Immature natural killer cell (primary cell): ENCODE data around the gene NKAP. TPM values are rescaled to one million over a fixed set of nuclear protein-coding genes. Genes with fewer than 3 reads are reported as not detected.
"Not testable (repeated sequence)": the region's sequence is repeated elsewhere in the genome, so short reads cannot be mapped to it uniquely, and the experiment has no call there.

Experiments
- DNase-seq, 3 donors: peaks; one replicate each; pipeline ENCODE4 v3.0.0; 2022; ENCODE audit warnings: mixed read lengths in 1 of 3
- H3K27ac Mint-ChIP-seq, 6 donors: one replicate each; pipeline ENCODE4 v1.8.0; 2020; ENCODE audit warnings: mixed read lengths in 6 of 6, mild to moderate bottlenecking in 5 of 6, inconsistent platforms in 4 of 6, moderate library complexity in 3 of 6
- H3K27me3 Mint-ChIP-seq, 3 donors: one replicate each; pipeline ENCODE4 v1.8.0; 2020 to 2021; ENCODE audit warnings: low read depth in 3 of 3, mild to moderate bottlenecking in 3 of 3, mixed read lengths in 3 of 3, moderate library complexity in 3 of 3, inconsistent platforms in 1 of 3
- H3K36me3 Mint-ChIP-seq, 3 donors: one replicate each; pipeline ENCODE4 v1.8.0; 2020; ENCODE audit warnings: mixed read lengths in 3 of 3, inconsistent platforms in 2 of 3, mild to moderate bottlenecking in 2 of 3
- H3K4me1 Mint-ChIP-seq, 2 donors: one replicate each; pipeline ENCODE4 v1.8.0; 2020; ENCODE audit warnings: inconsistent platforms in 2 of 2, mild to moderate bottlenecking in 2 of 2, mixed read lengths in 2 of 2, moderate library complexity in 1 of 2
- H3K4me3 Mint-ChIP-seq, 5 donors: one replicate each; pipeline ENCODE4 v1.8.0; 2020; ENCODE audit warnings: mild to moderate bottlenecking in 5 of 5, mixed read lengths in 5 of 5, inconsistent platforms in 3 of 5, moderate library complexity in 3 of 5
- H3K9me3 Mint-ChIP-seq, 6 donors: one replicate each; pipeline ENCODE4 v1.8.0; 2020; ENCODE audit warnings: mild to moderate bottlenecking in 6 of 6, mixed read lengths in 6 of 6, inconsistent platforms in 4 of 6, moderate library complexity in 3 of 6
- polyA plus RNA-seq, 3 donors: library from polyadenylated mRNA; unstranded; fragments of 300-500 nt; fragmentation: Illumina TruSeq; gene quantifications; one replicate each; pipeline ENCODE4 v1.2.3, GENCODE V29; 2021

The NKAP gene
- polyA plus RNA-seq, 3 donors from 2014 or later, result 1.3 to 4.7 (median 1.8) TPM

DNA sequence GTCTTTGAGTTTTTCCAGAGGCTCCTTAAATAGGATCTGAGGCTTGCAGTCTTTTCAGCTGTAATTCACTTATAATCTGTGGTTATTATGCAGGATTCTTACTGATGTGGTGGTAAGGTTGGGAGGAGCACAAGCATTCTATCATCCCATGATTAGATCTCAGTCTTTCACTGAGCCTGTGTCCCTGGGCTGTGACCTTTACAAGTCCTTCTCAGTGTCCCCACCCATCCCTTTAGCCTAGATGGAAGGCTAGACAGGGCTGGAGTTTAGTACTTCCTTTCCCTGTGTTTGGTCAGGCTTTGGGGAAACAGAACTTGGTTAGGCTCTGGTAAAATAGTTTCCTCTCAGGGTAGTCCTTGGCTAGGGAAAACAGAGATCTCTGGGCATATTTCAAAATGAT lies 17.1 kb upstream of the NKAP start:
- Mint-ChIP-seq H3K4me3 (no peak overlapping the region), H3K4me1 (peaks cover 11 to 13% of the 10 kb centered on the region in 2 donors), H3K9me3 (peaks cover 0 to 6% (median under 1%) of the 10 kb centered on the region in 6 donors), H3K27me3 (peaks cover 9 to 19% (median 18%) of the 10 kb centered on the region in 3 donors), H3K36me3 (no peaks in the 10 kb centered on the region), H3K27ac (no peak overlapping the region)
- no peak for DNase-seq

DNA sequence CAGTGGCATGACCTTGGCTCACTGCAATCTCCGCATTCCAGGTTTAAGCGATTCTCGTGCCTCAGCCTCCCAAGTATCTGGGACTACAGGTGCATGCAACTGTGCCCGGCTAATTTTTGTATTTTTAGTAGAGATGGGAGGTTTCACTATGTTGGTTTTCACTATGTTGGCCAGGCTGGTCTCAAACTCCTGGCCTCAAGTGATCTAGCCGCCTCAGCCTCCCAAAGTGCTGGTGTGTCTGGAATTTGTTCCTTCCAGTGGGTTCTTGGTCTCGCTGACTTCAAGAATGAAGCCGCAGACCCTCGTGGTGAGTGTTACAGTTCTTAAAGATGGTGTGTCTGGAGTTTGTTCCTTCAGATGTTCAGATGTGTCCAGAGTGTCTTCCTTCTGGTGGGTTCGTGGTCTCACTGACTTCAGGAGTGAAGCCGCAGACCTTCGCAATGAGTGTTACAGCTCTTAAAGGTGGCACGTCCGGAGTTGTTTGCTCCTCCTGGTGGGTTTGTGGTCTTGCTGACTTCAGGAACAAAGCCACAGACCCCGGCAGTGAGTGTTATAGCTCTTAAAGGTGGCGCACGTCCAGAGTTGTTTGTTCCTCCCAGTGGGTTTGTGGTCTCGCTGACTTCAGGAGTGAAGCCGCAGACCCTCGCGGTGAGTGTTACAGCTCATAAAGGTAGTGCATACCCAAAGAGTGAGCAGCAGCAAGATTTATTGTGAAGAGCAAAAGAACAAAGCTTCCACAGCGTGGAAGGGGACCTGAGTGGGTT lies 12.4 kb upstream of the NKAP start:
- H3K4me3 Mint-ChIP-seq, result peak overlapping the region; percentile 33 to 71 (median 61)
- peaks cover 13 to 18% of the 10 kb centered on the region in 2 donors for H3K4me1 Mint-ChIP-seq
- DNase-seq, result peak; percentile 77 to 84 (median 81)
- not testable (repeated sequence) for H3K36me3 Mint-ChIP-seq, H3K9me3 Mint-ChIP-seq
- H3K27ac Mint-ChIP-seq, result peak overlapping the region; percentile 45 to 91 (median 78)
- peaks cover 11 to 17% (median 15%) of the 10 kb centered on the region in 3 donors for H3K27me3 Mint-ChIP-seq

DNA sequence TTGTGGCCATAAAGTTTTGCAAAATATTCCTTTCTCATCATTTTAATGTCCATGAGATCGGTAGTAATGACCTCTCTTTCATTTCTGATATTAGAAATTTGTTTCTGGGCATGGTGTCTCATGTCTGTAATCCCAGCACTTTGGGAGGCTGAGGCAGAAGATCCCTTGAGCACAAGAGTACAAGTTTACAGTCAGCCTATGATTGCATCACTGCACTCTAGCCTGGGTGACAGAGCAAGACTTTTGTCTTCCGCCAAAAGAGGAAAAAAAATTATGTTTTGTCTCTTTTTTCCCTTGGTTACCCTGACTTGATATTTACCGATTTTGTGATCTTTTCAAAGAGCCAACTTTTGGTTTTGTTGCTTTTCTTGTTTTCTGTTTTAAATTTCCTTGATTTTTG lies 10.8 kb upstream of the NKAP start:
- Mint-ChIP-seq H3K4me1 (peaks cover 13 to 18% of the 10 kb centered on the region in 2 donors), H3K9me3 (peaks cover 0 to 6% (median under 1%) of the 10 kb centered on the region in 6 donors), H3K36me3 (no peaks in the 10 kb centered on the region), H3K27me3 (peaks cover 11 to 15% (median 13%) of the 10 kb centered on the region in 3 donors), H3K27ac (peak overlapping the region in 1 of 6 donors; percentile 36), H3K4me3 (no peak overlapping the region)
- no peak for DNase-seq

DNA sequence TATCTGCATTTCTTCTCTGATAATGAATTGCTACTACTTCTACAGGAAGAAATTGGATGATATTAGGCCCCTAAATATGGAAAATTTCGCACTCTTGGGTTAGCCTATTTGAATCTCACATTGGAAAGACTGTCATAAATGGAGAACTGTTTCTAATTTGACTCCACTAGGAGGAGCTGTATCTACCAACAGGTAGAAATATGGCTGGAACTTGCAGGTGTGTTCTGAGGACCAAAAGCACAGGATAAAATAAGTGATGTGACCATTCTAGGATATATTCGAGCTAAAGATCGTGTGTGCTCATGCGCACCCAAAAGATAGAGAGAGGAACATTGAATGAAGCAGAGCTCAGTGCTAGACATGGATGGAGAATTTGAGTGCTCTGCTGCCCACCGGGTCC lies 4.8 kb upstream of the NKAP start:
- Mint-ChIP-seq H3K27me3 (peaks cover 2 to 4% (median 2%) of the 10 kb centered on the region in 3 donors), H3K36me3 (no peaks in the 10 kb centered on the region), H3K9me3 (no peaks in the 10 kb centered on the region), H3K4me1 (peaks cover 0 to 6% of the 10 kb centered on the region in 2 donors), H3K4me3 (no peak overlapping the region), H3K27ac (no peak overlapping the region)
- DNase-seq, result no peak

DNA sequence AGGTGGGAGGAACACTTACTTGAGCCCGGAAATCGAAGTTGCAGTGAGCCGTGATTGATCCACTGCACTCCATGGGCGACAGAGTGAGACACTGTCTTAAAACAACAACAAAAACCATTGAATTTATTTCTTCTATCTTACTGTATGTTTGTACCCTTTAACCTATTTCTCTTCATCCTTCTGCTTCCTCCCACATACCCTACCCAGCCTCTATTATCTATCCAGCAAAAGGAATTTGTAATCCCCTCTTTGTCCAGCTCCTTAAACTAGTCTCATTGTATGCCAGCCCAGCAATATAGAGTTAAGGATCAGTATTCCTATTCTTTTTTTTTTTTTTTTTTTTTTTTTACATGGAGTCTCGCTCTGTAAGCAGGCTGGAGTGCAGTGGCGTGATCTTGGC lies 1.9 kb upstream of the NKAP start:
- Mint-ChIP-seq H3K36me3 (no peaks in the 10 kb centered on the region), H3K4me3 (no peak overlapping the region), H3K4me1 (peaks cover 17 to 22% of the 10 kb centered on the region in 2 donors), H3K9me3 (peaks cover 0 to 1% (median 0%) of the 10 kb centered on the region in 6 donors), H3K27me3 (peaks cover 2 to 4% (median 2%) of the 10 kb centered on the region in 3 donors), H3K27ac (no peak overlapping the region)
- no peak for DNase-seq

DNA sequence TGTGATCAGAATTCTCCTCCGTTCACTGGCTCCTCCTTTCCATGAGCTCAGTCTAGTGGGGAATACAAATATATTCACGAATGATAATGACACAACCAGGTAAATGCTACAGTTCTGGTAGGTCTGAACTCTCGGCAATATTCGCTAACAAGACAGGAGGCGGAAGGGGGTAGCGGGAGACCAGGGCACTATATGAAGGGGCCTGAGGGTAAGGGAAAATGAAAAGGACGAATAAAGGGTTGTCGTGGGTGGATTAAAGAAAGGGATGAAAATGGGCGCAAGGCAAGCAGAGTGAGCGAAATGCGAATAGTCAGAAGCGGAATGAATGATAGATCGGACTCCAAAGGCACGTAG lies 743 bp downstream of the NKAP start:
- no peaks in the 10 kb centered on the region for H3K36me3 Mint-ChIP-seq
- peak overlapping the region; percentile 92 to 97 (median 94) for H3K27ac Mint-ChIP-seq
- peaks cover 0 to 1% (median 0%) of the 10 kb centered on the region in 6 donors for H3K9me3 Mint-ChIP-seq
- DNase-seq, result peak in 1 of 3 donors; percentile 1
- H3K27me3 Mint-ChIP-seq, result peaks cover 0 to 2% (median 2%) of the 10 kb centered on the region in 3 donors
- H3K4me1 Mint-ChIP-seq, result peaks cover 17 to 22% of the 10 kb centered on the region in 2 donors
- peak overlapping the region; percentile 87 to 99 (median 90) for H3K4me3 Mint-ChIP-seq

DNA sequence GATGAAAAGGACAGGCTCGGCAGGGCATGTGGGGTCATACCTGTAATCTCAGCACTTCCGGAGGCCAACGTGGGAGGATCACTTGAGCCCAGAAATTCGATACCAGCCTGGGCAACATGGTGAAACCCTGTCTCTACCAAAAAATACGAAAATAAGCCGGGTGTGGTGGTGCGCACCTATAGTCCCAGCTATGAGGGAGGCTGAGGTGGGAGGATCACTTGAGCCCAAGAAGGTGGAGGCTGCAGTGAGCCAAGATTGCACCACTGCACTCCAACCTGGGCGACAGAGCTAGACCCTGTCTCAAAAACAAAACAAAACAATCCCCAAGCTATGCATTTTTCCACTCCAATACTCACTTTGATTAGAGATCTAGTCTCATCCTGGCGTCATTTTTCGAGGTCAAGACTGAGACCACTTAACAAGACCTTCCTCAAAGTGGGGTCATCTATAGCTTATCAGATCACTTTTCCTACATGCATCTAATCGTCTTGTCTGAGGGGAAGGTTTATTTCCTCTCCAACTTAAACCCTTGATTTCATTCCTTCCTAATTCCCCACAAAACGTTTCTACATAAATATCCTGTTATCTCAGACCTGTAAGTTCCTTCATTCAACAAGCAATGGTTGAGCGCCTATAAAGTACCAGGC lies 1.3 kb downstream of the NKAP start:
- Mint-ChIP-seq H3K27me3 (peaks cover 0 to 2% (median 2%) of the 10 kb centered on the region in 3 donors), H3K4me1 (peaks cover 17 to 22% of the 10 kb centered on the region in 2 donors), H3K4me3 (peak overlapping the region; percentile 87 to 99 (median 90)), H3K36me3 (no peaks in the 10 kb centered on the region), H3K27ac (peak overlapping the region; percentile 92 to 97 (median 94)), H3K9me3 (peaks cover 0 to 1% (median 0%) of the 10 kb centered on the region in 6 donors)
- no peak for DNase-seq

DNA sequence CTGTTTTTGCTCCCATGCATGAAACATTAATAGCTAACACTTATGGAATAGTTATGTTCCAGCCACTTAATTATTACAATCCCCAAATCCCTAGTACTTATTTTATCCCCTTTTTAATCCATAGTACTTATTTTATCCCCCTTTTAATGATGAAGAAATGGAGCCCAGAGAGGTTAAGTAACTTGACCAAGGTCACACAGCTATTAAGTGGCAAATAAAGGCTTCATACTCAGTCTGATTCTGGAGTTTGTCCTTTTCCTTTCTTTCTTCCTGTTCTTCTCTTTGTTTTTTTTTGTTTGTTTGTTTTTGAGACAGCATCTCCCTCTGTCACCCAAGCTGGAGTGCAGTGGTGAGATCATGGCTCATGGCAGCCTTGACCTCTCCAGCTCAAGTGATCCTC lies 2.2 kb downstream of the NKAP start:
- no peaks in the 10 kb centered on the region for H3K36me3 Mint-ChIP-seq
- peak overlapping the region in 1 of 6 donors; percentile 61 for H3K27ac Mint-ChIP-seq
- H3K4me1 Mint-ChIP-seq, result peaks cover 17 to 22% of the 10 kb centered on the region in 2 donors
- no peak for DNase-seq
- H3K4me3 Mint-ChIP-seq, result peak overlapping the region in 3 of 5 donors; percentile 7 to 40 (median 10)
- H3K27me3 Mint-ChIP-seq, result peaks cover 0 to 2% (median 2%) of the 10 kb centered on the region in 3 donors
- H3K9me3 Mint-ChIP-seq, result peaks cover 0 to 1% (median 0%) of the 10 kb centered on the region in 6 donors

DNA sequence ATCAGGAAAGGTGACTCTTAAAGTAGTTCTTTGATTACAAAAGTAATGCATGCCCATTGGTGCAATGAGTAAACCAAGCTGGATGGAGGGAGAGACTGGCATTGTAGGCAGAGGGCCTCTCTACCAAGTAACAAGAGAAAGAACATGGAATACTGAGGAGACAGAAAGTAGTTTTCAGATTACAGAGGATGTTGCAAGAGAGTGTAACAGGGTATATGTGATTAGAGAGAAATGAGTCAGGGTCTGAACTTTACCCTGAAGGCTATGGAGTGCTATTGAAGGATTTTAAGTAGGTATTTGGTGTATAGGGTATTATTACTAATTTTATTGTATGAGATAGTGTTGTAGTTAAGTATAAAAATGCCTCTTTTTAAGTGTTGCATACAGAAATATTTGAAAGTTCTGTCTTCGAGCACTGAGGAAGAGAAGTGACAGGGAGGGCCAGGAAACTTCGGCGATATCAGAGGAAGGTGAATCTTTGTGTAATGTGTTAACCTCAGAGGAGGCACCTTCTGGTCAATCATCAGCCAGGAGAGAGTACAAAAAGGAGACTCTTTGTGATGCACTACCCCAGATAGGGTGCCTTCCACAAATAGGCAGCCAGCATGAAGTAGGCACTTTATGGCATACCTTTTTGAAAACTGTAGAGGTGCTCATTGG lies 8.2 kb downstream of the NKAP start:
- H3K27ac Mint-ChIP-seq, result no peak overlapping the region
- no peaks in the 10 kb centered on the region for H3K4me1 Mint-ChIP-seq
- peaks cover 4 to 17% (median 10%) of the 10 kb centered on the region in 3 donors for H3K36me3 Mint-ChIP-seq
- H3K9me3 Mint-ChIP-seq, result no peaks in the 10 kb centered on the region
- no peak overlapping the region for H3K4me3 Mint-ChIP-seq
- DNase-seq, result no peak
- H3K27me3 Mint-ChIP-seq, result peaks cover 0 to 6% (median 0%) of the 10 kb centered on the region in 3 donors

DNA sequence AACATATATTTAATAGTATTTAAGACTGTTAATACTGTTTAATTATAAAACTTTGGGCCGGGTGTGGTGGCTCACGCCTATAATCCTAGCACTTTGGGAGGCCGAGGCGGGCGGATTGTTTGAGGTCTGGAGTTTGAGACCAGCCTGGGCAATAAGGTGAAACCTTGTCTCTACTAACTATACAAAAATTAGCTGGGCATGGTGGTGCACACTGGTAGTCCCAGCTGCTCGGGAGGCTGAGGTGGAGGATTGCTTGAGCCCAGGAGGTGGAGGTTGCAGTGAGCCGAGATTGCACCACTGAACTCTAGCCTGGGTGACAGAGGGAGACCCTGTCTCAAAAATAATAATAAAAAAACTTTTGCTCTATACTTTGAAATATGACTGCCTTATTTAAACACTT lies 21.2 kb downstream of the NKAP start:
- H3K9me3 Mint-ChIP-seq, H3K27me3 Mint-ChIP-seq, DNase-seq, H3K4me1 Mint-ChIP-seq, H3K4me3 Mint-ChIP-seq, H3K27ac Mint-ChIP-seq: not testable (repeated sequence)
- H3K36me3 Mint-ChIP-seq, result peaks cover 3 to 10% (median 5%) of the 10 kb centered on the region in 3 donors

DNA sequence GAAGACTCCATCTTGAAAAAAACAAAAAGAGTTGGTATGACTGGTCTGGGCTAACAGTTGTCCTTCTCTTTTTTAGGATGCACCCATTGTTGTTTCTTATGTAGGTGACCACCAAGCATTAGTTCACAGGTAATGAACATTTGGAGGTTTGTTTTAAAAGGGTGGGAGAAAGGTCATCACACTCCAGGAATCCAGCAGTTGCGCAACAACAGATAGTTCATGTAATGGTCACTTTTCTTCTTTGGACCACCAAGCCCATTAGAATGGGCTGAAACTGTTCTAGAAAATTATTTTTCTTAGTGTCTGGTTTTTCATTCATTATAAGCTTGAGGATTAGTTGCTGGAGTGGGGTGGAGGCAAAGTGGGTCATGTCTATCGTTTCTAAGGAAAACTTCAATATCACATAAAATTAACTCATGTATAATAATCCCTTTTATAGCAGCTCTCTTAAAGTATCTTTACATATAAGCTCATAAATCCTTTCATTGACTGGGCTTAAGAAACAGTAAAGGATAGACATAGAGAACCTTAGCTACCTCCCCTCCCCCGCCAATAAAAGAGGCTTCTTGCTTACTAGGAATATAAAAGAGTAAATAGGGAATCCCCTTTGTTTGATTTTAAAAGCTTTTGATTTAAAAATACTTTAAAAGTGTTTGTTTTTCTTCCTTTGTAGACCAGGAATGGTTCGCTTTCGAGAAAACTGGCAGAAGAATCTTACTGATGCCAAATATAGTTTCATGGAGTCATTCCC lies 23.5 kb downstream of the NKAP start:
- peaks cover 0 to 4% (median 0%) of the 10 kb centered on the region in 3 donors for H3K27me3 Mint-ChIP-seq
- peaks cover 0 to 4% (median 1%) of the 10 kb centered on the region in 3 donors for H3K36me3 Mint-ChIP-seq
- H3K27ac Mint-ChIP-seq, result no peak overlapping the region
- H3K9me3 Mint-ChIP-seq, result no peaks in the 10 kb centered on the region
- no peaks in the 10 kb centered on the region for H3K4me1 Mint-ChIP-seq
- H3K4me3 Mint-ChIP-seq, result no peak overlapping the region
- DNase-seq, result no peak

- no peak overlapping the region for H3K4me3 Mint-ChIP-seq
- peaks cover 0 to 4% (median 0%) of the 10 kb centered on the region in 3 donors for H3K36me3 Mint-ChIP-seq
- DNase-seq, result no peak
- no peaks in the 10 kb centered on the region for H3K9me3 Mint-ChIP-seq
- peaks cover 0 to 4% (median 0%) of the 10 kb centered on the region in 3 donors for H3K27me3 Mint-ChIP-seq
- no peaks in the 10 kb centered on the region for H3K4me1 Mint-ChIP-seq
- no peak overlapping the region for H3K27ac Mint-ChIP-seq
Observed at GRCh38 chrX:119917877-119918276, 25.7 kb downstream of the NKAP start.

DNA sequence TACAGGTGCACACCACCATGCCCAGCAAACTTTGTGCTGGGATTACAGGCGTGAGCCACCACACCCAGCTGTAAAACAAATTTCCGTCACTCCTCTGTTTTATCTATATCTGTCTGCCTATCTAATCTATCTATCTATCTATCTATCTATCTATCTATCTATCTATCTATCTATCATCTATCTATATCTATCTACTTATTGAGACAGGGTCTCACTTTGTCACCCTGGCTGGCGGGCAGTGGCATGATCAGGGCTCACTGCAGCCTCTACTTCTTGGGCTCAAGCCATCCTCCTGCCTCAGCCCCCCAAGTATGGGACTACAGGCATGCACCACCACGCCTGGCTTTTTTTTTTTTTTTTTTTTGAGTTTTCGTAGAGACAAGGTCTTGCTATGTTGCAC lies 27.2 kb downstream of the NKAP start:
- Mint-ChIP-seq H3K4me1 (no peaks in the 10 kb centered on the region), H3K4me3 (no peak overlapping the region), H3K27ac (no peak overlapping the region), H3K36me3 (peaks cover 0 to 4% (median 0%) of the 10 kb centered on the region in 3 donors), H3K27me3 (peaks cover 0 to 4% (median 0%) of the 10 kb centered on the region in 3 donors), H3K9me3 (no peaks in the 10 kb centered on the region)
- DNase-seq, result no peak
